Activated CD4-positive, alpha-beta T cell treated with anti-CD3 and anti-CD28 coated beads, Interleukin-2, amount 50 U/mL, for 16 hours (primary cell): ENCODE data around the gene KRTAP2-4.
"Not testable (repeated sequence)": the region's sequence is repeated elsewhere in the genome, so short reads cannot be mapped to it uniquely, and the experiment has no call there.

Source experiments
- DNase-seq: peaks from one replicate; pipeline ENCODE4 v3.0.0-alpha.2; 2020

KRTAP2-4 gene, protein sequence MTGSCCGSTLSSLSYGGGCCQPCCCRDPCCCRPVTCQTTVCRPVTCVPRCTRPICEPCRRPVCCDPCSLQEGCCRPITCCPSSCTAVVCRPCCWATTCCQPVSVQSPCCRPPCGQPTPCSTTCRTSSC

DNA sequence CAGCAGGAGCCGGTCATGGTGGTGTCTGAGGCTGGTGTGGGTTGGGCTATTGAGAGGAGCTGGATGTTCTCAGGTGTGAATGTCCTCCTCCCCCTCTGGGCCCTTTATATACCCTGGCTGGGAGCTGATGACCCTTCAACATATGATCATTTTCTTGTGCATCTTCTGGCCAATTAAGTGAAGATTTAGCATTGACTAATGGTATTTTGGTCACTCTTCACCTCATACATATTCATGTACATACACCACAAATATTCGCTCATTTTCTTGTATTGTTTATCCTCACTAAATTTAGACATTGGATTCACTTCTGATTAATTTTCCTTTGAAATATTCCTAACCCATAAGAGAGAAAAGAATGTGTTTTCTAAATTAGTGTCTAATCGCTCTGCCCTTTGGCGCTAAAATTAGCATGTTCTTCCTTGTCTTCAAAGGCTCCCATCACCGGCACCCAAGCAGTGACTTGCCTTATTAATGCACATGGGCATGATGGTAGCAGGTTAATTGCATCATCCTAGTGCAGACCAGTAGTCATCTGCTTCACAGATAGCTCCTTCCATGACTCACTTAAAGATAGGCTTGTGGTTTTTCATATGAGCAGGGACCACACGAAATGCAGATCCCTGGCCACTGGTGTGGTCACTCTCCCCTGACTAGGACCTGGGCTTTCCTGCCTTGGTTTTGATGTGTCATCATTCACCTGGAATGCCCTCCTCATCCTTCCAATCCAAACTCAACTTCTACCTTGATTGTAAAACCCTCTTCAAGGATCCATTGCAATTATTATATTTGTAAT, at the start of gene KRTAP2-4:
Gene KRTAP2-4, minus strand, starts transcription at position 51 of the 796 bp plus-strand sequence. Its CDS starts 34 bp downstream, at position 17.
- no peak for DNase-seq

DNA sequence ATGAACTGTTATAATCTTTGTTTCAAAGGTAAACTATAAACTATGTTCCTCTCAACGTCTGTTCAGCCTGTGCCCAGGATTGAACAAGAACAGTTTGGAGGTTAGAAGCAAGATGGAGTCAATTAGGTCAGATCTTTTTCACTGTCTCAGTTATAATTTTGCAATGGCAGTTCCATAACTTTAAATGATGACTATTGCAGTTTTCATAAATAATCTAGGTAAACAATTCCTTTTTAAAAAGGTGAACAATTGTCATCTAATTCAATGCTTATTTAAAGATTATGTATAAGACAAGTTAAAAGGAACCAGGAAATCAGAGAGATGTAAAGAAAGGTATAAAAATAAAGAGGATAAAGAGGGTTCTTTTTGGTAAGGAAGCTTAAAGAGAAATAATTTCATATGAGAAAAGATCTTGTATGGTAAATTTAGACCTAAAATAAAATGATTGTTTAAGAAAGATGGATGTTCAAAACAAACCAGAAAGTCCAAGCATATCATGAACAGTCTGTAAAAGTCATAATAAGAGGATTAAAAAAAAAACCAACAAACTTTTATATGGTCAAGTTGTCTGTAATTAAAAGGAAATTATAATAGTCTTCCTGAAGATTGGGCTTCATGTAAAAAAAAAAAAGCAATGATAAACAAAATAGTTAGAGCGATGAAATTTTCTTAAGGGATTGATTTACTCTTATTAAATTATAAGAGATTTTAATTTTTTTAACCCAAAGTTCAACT, 45.6 kb upstream of the KRTAP2-4 start:
- DNase-seq, result no peak

- not testable (repeated sequence) for DNase-seq
These were observed 43.2 kb upstream of the KRTAP2-4 start for GRCh38 chr17:41108728-41109386.

GRCh38 chr17:41107941-41108450, 42.3 kb upstream of the KRTAP2-4 start:
- DNase-seq, result no peak

DNA sequence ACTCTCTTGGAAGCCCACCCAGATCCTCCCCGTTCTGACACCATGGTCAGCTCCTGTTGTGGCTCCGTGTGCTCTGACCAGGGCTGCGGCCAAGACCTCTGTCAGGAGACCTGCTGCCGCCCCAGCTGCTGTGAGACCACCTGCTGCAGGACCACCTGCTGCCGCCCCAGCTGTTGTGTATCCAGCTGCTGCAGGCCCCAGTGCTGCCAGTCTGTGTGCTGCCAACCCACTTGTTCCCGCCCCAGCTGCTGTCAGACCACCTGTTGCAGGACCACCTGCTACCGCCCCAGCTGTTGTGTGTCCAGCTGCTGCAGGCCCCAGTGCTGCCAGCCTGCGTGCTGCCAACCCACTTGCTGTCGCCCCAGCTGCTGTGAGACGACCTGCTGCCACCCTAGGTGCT, 39.7 kb upstream of the KRTAP2-4 start, which contains the start of gene KRTAP4-9:
Gene KRTAP4-9, plus strand, starts transcription at position 43 of the 400 bp plus-strand sequence. Its CDS starts 0 bp downstream, at position 43.
- not testable (repeated sequence) for DNase-seq

- DNase-seq, result not testable (repeated sequence)
These were observed 38.8 kb upstream of the KRTAP2-4 start for GRCh38 chr17:41104386-41105038.

DNA sequence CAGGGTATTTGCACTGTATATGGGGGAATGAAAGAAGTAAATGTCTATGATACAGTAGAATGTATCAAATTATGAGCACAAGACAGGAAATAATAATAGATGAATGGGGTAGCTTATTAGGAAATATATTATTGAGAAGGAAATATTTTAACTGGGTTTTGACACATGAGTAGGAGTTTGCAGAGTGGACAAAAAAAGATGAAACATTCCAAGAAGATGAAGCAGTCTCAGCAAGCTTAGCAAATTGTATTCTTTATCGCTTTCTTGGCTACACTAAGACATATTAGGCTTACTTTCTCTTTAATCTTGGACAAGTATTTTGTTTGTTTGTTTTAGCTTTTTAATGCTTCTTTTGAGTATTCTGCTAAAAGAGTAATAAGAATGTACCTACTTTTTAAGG, 38.2 kb upstream of the KRTAP2-4 start:
- no peak for DNase-seq

DNA sequence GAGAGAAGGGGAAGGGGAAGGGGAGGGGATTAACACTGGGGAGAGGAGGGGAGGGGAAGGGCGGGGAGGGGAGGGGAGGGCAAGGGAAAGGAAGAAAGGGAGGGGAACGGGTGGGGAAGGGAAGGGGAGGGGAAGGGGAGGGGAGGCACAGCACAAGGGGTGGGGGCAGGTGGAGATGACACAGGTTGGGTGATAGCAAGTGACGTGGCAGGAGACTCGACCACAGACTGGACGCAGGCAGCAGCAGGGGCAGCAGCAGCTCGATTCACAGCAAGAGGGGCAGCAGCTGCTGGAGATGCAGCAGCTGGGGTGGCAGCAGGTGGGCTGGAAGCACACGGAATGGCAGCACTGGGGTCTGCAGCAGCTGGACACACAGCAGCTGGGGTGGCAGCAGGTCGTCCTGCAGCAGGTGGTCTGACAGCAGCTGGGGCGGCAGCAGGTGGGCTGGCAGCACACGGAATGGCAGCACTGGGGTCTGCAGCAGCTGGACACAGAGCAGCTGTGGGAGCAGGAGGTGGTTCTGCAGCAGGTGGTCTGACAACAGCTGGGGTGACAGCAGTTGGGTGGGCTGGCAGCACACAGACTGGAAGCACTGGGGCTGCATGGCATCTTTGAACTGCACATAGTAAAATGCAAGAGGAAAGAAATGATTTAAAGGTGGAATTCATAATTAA, 36.0 kb upstream of the KRTAP2-4 start, which contains the start of gene KRTAP4-16:
Gene KRTAP4-16, minus strand, starts transcription at position 624 of the 674 bp plus-strand sequence. Its CDS starts 0 bp downstream, at position 624.
- DNase-seq, result no peak

DNA sequence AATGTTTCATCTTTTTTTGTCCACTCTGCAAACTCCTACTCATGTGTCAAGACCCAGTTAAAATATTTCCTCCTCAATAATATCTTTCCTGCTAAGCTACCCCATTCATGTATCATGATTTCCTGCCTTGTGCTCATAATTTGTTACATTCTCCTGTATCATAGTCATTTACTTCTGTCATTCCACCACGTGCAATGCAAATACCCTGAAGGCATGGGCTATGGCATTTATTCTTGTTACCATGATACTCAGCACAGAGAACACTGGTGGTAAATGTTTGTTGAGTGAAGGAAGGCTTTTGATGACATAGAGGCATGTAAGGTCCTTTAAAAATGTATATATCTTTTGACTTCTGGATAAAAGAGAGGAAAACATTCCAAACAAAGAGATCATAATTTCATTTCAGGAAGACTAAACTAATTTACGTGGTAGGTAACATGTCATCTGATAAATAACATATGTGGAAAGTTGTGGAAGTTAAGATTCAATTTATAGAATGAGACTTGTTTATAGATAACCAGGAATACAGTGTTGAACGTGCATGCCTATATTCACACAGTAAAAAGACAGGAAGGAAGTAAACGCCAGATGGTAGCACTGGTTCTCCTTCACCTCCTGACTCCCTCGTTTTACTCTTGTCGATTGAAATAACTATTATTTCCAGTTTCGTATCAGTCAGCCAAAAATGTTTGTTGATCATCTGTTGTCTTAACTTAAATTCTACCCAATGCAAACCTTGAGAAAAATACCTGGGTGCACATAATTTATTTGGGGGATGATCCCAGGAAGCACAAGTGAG, 34.2 kb upstream of the KRTAP2-4 start:
- not testable (repeated sequence) for DNase-seq

DNA sequence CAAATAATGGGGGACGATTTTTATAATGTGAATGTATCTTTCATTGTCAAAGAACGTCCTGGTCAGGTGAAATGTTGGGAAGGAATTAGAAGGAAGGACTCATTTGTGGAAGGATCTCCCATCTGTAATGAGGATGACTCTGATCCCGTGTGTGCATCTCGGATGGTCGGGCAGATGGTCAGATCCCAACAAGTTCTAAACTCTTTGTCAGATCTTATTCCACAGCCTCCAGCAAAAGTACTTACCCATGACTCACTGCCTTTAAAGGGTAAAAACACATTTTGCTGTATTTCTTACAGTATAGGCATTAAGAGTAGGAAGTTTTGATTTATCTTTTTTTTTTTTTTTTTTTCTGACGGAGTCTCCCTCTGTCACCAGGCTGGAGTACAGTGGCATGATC, 32.8 kb upstream of the KRTAP2-4 start:
- DNase-seq, result no peak

- DNase-seq, result no peak
These were observed 32.4 kb upstream of the KRTAP2-4 start, which contains the start of gene KRTAP4-8 for GRCh38 chr17:41098042-41098441. Gene KRTAP4-8, minus strand, starts transcription at chr17:41098142. Its CDS starts 58 bp downstream, at chr17:41098084.

- DNase-seq, result no peak
These were observed 30.4 kb upstream of the KRTAP2-4 start for GRCh38 chr17:41096055-41096454.

DNA sequence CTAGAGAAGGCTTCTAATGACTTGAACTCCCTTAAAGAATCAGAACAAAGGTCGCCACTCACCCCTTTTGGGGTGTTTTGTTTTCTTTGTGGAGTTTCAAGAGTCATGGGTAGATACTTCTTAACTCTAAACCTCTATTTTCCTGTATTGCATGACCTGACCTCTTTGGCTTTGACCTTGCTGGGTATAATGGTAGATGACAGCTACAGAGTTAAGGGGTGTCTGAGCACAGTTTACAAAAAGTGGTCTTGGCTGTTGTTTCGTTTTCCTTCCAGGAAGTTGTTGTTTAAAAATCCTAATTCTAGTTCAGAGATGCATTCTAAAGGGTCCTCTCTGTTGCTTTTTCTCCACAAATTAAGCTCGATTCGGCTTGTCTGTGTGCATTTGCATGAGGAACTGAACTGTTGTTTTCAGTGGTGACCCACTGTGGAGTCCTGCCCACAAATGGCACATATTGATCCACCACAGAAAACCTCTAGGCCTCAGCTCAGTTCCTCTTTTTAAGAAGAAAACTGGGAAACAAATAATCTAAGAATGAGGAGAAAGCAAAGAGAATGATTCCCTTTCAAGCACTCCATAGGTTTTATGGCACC, 23.2 kb upstream of the KRTAP2-4 start:
- not testable (repeated sequence) for DNase-seq

GRCh38 chr17:41084100-41084856, 18.6 kb upstream of the KRTAP2-4 start, which contains the start of gene KRTAP4-7:
Gene KRTAP4-7, plus strand, starts transcription at chr17:41084150. Its CDS starts 57 bp downstream, at chr17:41084207.
- DNase-seq, result not testable (repeated sequence)

GRCh38 chr17:41083427-41083826, 17.7 kb upstream of the KRTAP2-4 start:
- not testable (repeated sequence) for DNase-seq

GRCh38 chr17:41082626-41083025, 16.9 kb upstream of the KRTAP2-4 start:
- DNase-seq, result no peak

DNA sequence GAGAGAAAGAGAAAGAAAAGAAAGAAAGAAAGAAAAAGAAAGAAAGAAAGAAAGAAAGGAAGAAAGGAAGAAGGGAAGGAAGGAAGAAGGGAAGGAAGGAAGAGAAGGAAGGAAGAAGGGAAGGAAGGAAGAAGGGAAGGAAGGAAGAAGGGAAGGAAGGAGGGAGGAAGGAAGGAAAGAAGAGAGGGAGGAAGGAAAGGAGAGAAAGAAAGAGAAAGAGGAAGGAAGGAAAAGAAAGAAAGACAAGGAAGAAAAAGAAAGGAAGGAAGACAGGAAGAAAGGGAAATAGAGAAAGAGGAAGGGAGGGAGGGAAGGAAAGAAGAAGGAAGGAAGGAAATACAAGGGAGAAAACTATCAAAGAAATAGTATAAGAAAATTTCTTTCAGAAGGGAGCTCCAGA, 11.1 kb upstream of the KRTAP2-4 start:
- no peak for DNase-seq

GRCh38 chr17:41073676-41074075, 8.0 kb upstream of the KRTAP2-4 start:
- no peak for DNase-seq
